SU-DHL-6 (cell line): ENCODE measurements around the gene STIP1.

Experiments
- H2AFZ ChIP-seq: fragments of 200-600 bp; sonication (generic); 2 replicates; pipeline ENCODE4 v1.6.1; 2014; ENCODE audit warnings: low read depth, mild to moderate bottlenecking, moderate library complexity, mixed read lengths, antibody characterized with exemption, low read length; ENCODE audit not compliant: severe bottlenecking
- H3F3A ChIP-seq: fragments of 200-600 bp; shearing (Covaris generic); 2 replicates; pipeline ENCODE4 v1.6.0; 2016; ENCODE audit warnings: antibody characterized with exemption, mild to moderate bottlenecking; ENCODE audit not compliant: insufficient read depth
- H3K27ac ChIP-seq: fragments of 200-600 bp; sonication (generic); 2 replicates; pipeline ENCODE4 v1.5.1; 2016; ENCODE audit warnings: low read depth, mild to moderate bottlenecking, low read length, moderate library complexity, mixed read lengths
- H3K27me3 ChIP-seq: fragments of 200-600 bp; sonication (generic), shearing (Covaris generic); 2 replicates; pipeline ENCODE4 v1.6.0; 2014; ENCODE audit warnings: mild to moderate bottlenecking, low read length
- H3K36me3 ChIP-seq: fragments of 200-600 bp; sonication (generic); 2 replicates; pipeline ENCODE4 v1.6.1; 2014; ENCODE audit warnings: mild to moderate bottlenecking, low read length, mixed read lengths
- H3K4me2 ChIP-seq: fragments of 300-600, 200-600 bp; shearing (Covaris generic), sonication (generic); 2 replicates; pipeline ENCODE4 v1.6.0; 2014; ENCODE audit warnings: low read length, low read depth, mild to moderate bottlenecking; ENCODE audit not compliant: poor library complexity, severe bottlenecking
- H3K4me3 ChIP-seq: fragments of 200-600 bp; sonication (generic); 2 replicates; pipeline ENCODE4 v1.5.1; 2014; ENCODE audit warnings: antibody characterized with exemption, low read length, mild to moderate bottlenecking, mixed read lengths; ENCODE audit not compliant: insufficient read depth, poor library complexity, severe bottlenecking
- H3K79me2 ChIP-seq: fragments of 200-600 bp; sonication (generic); 2 replicates; pipeline ENCODE4 v1.6.1; 2014; ENCODE audit warnings: mild to moderate bottlenecking, low read length, moderate library complexity; ENCODE audit not compliant: insufficient read depth
- H3K9ac ChIP-seq: fragments of 200-600 bp; sonication (generic); 2 replicates; pipeline ENCODE4 v1.7.0; 2014; ENCODE audit warnings: mild to moderate bottlenecking, low read length
- H3K9me2 ChIP-seq: fragments of 200-600 bp; sonication (generic); replicated peaks from 2 replicates; pipeline ENCODE4 v1.6.1; 2014; ENCODE audit warnings: low read length; ENCODE audit not compliant: insufficient read depth
- H3K9me3 ChIP-seq: fragments of 200-600 bp; sonication (generic); 2 replicates; pipeline ENCODE4 v1.6.1; 2014; ENCODE audit warnings: low read length, mixed read lengths; ENCODE audit not compliant: insufficient read depth
- H4K20me1 ChIP-seq: fragments of 200-600 bp; sonication (generic); 2 replicates; pipeline ENCODE4 v1.6.1; 2014; ENCODE audit warnings: low read depth, mild to moderate bottlenecking, antibody characterized with exemption, low read length, moderate library complexity, mixed read lengths
- CTCF ChIP-seq: fragments of 200-600 bp; sonication (generic); IDR thresholded peaks from one replicate; pipeline ENCODE4 v1.5.1; 2017; ENCODE audit warnings: antibody characterized with exemption, mild to moderate bottlenecking, low read length, moderate library complexity; ENCODE audit not compliant: insufficient read depth, poor library complexity, severe bottlenecking
- EZH2phosphoT487 ChIP-seq: fragments of 200-600 bp; sonication (generic), shearing (Covaris generic); conservative IDR thresholded peaks from 2 replicates; pipeline ENCODE4 v1.6.1; 2018; ENCODE audit warnings: mild to moderate bottlenecking, antibody characterized with exemption, low read length, moderate library complexity, mixed read lengths

The STIP1 gene

DNA sequence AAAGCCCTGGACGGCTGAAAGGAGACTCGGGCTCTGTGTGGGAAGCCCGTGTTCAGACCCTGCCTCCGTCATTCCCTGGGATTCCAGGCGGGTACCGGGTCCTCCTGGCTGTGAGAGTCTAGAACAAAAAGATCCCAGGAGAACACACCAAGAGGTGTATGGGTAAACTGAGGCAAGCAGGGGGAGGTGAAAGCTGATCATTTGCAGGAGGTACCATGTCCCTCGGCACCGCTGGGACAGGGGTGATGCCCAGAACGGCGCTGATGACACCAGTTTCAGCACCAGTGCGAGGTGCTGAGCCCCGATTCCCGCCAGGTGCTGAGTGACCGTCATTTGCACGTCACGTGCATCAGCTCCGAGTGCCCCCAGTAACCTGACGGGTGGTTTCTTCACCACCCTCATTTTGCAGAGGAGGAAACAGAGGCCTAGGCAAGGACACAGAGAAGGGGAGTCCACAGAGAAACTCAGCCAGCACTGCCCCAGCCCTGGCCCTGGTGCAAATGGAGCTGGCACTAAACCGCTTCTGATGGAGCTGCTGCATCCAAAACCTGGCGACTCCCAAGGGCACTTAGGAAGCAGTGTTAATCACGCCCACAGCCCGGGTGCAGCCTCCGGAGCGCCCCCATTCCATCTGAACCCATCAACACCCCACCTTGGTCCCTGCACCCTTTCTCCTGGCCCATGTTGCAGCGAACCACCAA lies 36.9 kb upstream of the STIP1 start:
- Histone ChIP-seq H3K27ac (no peak overlapping the region), H3K9me2 (no peaks in the 10 kb centered on the region), H3K79me2 (no peaks in the 10 kb centered on the region; the same call in 1 of the 2 replicates), H3K9me3 (no peaks in the 10 kb centered on the region), H3K4me2 (no peak overlapping the region), H3K4me3 (no peak overlapping the region), H3K27me3 (no peaks in the 10 kb centered on the region), H3K36me3 (no peaks in the 10 kb centered on the region), H3F3A (no peaks in the 10 kb centered on the region), H3K9ac (no peak overlapping the region), H4K20me1 (no peaks in the 10 kb centered on the region; the same call in 1 of the 2 replicates), H2AFZ (no peak overlapping the region)
- TF ChIP-seq CTCF (peak; percentile 23), EZH2phosphoT487 (no peak)

DNA sequence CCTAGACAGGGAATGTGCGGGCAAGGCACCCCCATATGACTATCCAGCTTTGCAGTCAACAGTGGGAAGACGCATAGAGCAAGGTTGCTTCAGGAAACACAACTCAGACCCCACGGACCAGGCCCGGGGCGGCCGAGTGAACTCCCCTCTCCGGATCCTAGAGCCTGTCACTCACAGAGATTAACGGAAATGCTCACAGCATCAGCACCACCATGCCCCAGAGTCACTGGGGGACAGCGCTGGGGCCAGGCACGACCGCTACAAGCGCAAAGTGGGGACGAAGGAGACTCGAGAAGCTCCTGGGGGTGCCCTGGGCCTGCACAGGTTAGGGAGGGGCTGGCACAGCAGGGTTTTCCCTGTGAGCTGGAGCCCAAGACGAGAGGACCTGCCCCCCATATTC lies 35.9 kb upstream of the STIP1 start:
- no peaks in the 10 kb centered on the region for H3K36me3 ChIP-seq
- H3F3A ChIP-seq, result no peaks in the 10 kb centered on the region
- no peaks in the 10 kb centered on the region; the same call in 1 of the 2 replicates for H4K20me1 ChIP-seq
- H3K79me2 ChIP-seq, result no peaks in the 10 kb centered on the region; the same call in 1 of the 2 replicates
- no peak overlapping the region for H3K4me3 ChIP-seq
- H3K27me3 ChIP-seq, result no peaks in the 10 kb centered on the region
- H2AFZ ChIP-seq, result no peak overlapping the region
- no peaks in the 10 kb centered on the region for H3K9me2 ChIP-seq
- no peak for TF ChIP-seq CTCF
- no peak for TF ChIP-seq EZH2phosphoT487
- H3K9ac ChIP-seq, result no peak overlapping the region
- no peak overlapping the region for H3K27ac ChIP-seq
- no peak overlapping the region for H3K4me2 ChIP-seq
- no peaks in the 10 kb centered on the region for H3K9me3 ChIP-seq

GRCh38 chr11:64150481-64151239 lies 35.3 kb upstream of the STIP1 start:
- H3K9me3 ChIP-seq, result no peaks in the 10 kb centered on the region
- no peaks in the 10 kb centered on the region for H3K36me3 ChIP-seq
- no peaks in the 10 kb centered on the region for H3K9me2 ChIP-seq
- TF ChIP-seq EZH2phosphoT487, result no peak
- no peak for TF ChIP-seq CTCF
- H2AFZ ChIP-seq, result no peak overlapping the region
- H3K4me2 ChIP-seq, result no peak overlapping the region
- no peak overlapping the region for H3K27ac ChIP-seq
- H3K9ac ChIP-seq, result no peak overlapping the region
- no peaks in the 10 kb centered on the region for H4K20me1 ChIP-seq
- no peaks in the 10 kb centered on the region for H3K27me3 ChIP-seq
- no peaks in the 10 kb centered on the region for H3F3A ChIP-seq
- H3K4me3 ChIP-seq, result no peak overlapping the region
- H3K79me2 ChIP-seq, result no peaks in the 10 kb centered on the region; the same call in 1 of the 2 replicates
